PC-9 (cell line): ENCODE data around the gene PCDHGA6. TPM values are rescaled to one million over a fixed set of nuclear protein-coding genes. Genes with fewer than 3 reads are reported as not detected.
"Not testable (repeated sequence)": the region's sequence is repeated elsewhere in the genome, so short reads cannot be mapped to it uniquely, and the experiment has no call there.

Experiments used
- BruUV-seq: library from RNA; stranded (reverse); fragments of 400-500 nt; replicated peaks from 2 replicates; lab custom pipeline; 2021; lab: Mats Ljungman, UMichigan
- CTCF ChIA-PET: fragments of 300-600 bp; sonication (Branson Sonifier 250); formaldehyde crosslinking; loops from one replicate; lab custom pipeline; 2022; ENCODE audit warnings: antibody characterized with exemption; lab: Charles Lee
- POLR2A ChIA-PET: fragments of 300-600 bp; sonication (Branson Sonifier 250); formaldehyde crosslinking; loops from one replicate; lab custom pipeline; 2022; ENCODE audit warnings: antibody characterized with exemption; ENCODE audit not compliant: unreplicated experiment; lab: Charles Lee
- DNase-seq, 2 experiments: peaks; one replicate each; pipeline versions ENCODE4 v3.0.0 to v3.0.0-alpha.2; 2015 to 2022; ENCODE audit warnings: mixed read lengths in 1 of 2
- H2AFZ ChIP-seq: fragments of 200-600 bp; sonication (generic); 2 replicates; pipeline ENCODE4 v1.8.1; 2017; ENCODE audit warnings: antibody characterized with exemption
- H3F3A ChIP-seq: fragments of 200-600 bp; sonication (generic); 2 replicates; pipeline ENCODE4 v1.8.1; 2017; ENCODE audit warnings: antibody characterized with exemption, mild to moderate bottlenecking, low read depth; ENCODE audit not compliant: insufficient read depth
- H3K27ac ChIP-seq: fragments of 200-600 bp; sonication (generic); 2 replicates; pipeline ENCODE4 v1.6.1; 2016; ENCODE audit warnings: mixed run types
- H3K27me3 ChIP-seq: fragments of 200-600 bp; sonication (generic); 2 replicates; pipeline ENCODE4 v1.6.1; 2016; ENCODE audit warnings: low read depth, mixed run types; ENCODE audit not compliant: insufficient read depth
- H3K36me3 ChIP-seq: fragments of 200-600 bp; sonication (generic); 2 replicates; pipeline ENCODE4 v1.6.1; 2016; ENCODE audit warnings: low read depth, mixed run types
- H3K4me1 ChIP-seq: fragments of 200-600 bp; sonication (generic); replicated peaks from 2 replicates; pipeline ENCODE4 v1.6.1; 2016; ENCODE audit warnings: mixed run types; ENCODE audit not compliant: insufficient read depth
- H3K4me2 ChIP-seq: fragments of 200-600 bp; sonication (generic); 2 replicates; pipeline ENCODE4 v1.6.1; 2017; ENCODE audit warnings: mixed run types
- H3K4me3 ChIP-seq: fragments of 200-600 bp; sonication (generic); 2 replicates; pipeline ENCODE4 v1.6.1; 2016; ENCODE audit warnings: mixed run types
- H3K79me2 ChIP-seq: fragments of 200-600 bp; sonication (generic); 2 replicates; pipeline ENCODE4 v1.6.1; 2017; ENCODE audit warnings: low read depth, mixed run types
- H3K9me2 ChIP-seq: fragments of 200-600 bp; sonication (generic); 2 replicates; pipeline ENCODE4 v1.8.1; 2017; ENCODE audit warnings: mild to moderate bottlenecking; ENCODE audit not compliant: insufficient read depth
- H3K9me3 ChIP-seq: fragments of 200-600 bp; sonication (generic); 2 replicates; pipeline ENCODE4 v1.8.1; 2016; ENCODE audit warnings: low read depth; ENCODE audit not compliant: insufficient read depth
- H4K20me1 ChIP-seq: fragments of 200-600 bp; sonication (generic); 2 replicates; pipeline ENCODE4 v1.8.1; 2017; ENCODE audit not compliant: insufficient read depth
- EZH2 ChIP-seq: fragments of 200-600 bp; sonication (generic); IDR thresholded peaks from 2 replicates; pipeline ENCODE4 v1.8.0; 2017; ENCODE audit warnings: antibody characterized with exemption, low read depth
- intact Hi-C: fragments of 100-400 bp; cut with micrococcal nuclease; formaldehyde crosslinking; loops from one replicate; pipeline ENCODE4 v1.10.0; 2022; ENCODE audit not compliant: unreplicated experiment
- total RNA-seq: library from RNA; stranded (reverse); gene quantifications from 2 replicates; pipeline ENCODE4 v1.2.3, GENCODE V29; 2021
- TF ChIP-seq, protein P1 (sequence below): fragments of 200-600 bp; sonication (generic); conservative IDR thresholded peaks from 2 replicates; pipeline ENCODE4 v1.6.1; 2017; ENCODE audit warnings: mixed run types, antibody characterized with exemption, mild to moderate bottlenecking, moderate library complexity

Gene PCDHGA6
- total RNA-seq, 1 experiment from 2014 or later: 0.17 TPM

DNA sequence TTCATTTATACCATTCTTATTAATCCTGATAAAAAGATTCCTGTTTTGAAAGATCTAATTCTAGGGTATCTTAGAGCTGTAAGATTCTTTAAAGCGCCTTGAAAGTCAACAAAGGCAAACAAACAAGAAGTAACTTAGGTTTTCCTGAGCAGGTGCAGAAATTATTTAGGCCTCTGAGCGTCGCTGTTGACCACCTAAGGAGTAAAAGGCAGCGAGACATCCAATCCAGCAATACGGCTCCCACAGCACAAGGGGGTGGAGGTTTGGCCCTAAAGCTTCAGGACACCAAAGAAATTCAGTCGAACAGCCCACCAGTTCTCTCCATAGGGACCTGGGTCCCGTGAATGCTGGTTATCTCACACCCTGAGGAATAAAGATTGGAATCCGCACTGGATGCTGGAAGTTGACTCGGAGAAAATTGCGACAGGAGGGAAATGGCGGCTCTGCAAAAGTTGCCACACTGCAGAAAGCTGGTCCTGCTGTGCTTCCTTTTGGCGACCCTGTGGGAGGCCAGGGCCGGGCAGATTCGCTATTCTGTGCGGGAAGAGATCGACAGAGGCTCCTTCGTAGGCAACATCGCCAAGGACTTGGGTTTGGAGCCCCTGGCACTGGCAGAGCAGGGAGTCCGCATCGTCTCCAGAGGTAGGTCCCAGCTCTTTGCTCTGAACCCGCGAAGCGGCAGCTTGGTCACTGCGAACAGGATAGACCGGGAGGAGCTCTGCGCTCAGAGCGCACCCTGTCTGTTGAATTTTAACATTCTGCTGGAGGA lies 35.0 kb upstream of the PCDHGA6 start, which contains the start of gene PCDHGA2:
PCDHGA2 (plus strand) TSS at position 223 of the 769 bp plus-strand sequence.
- intact Hi-C loops: no loop called here
- peak in 1 of 2 experiments; percentile 19 for DNase-seq
- H2AFZ ChIP-seq: no peak within 1 kb of the TSS; the same call in 1 of the 2 replicates
- H3K9me3 ChIP-seq: peaks cover 4% of the 10 kb centered on the region; the same call in 1 of the 2 replicates
- no peaks in the 10 kb centered on the region for H3K79me2 ChIP-seq
- no peak within 1 kb of the TSS for H3K4me3 ChIP-seq
- H3K9me2 ChIP-seq: no peaks in the 10 kb centered on the region
- H3F3A ChIP-seq: no peaks in the 10 kb centered on the region
- TF ChIP-seq, protein P1, sequence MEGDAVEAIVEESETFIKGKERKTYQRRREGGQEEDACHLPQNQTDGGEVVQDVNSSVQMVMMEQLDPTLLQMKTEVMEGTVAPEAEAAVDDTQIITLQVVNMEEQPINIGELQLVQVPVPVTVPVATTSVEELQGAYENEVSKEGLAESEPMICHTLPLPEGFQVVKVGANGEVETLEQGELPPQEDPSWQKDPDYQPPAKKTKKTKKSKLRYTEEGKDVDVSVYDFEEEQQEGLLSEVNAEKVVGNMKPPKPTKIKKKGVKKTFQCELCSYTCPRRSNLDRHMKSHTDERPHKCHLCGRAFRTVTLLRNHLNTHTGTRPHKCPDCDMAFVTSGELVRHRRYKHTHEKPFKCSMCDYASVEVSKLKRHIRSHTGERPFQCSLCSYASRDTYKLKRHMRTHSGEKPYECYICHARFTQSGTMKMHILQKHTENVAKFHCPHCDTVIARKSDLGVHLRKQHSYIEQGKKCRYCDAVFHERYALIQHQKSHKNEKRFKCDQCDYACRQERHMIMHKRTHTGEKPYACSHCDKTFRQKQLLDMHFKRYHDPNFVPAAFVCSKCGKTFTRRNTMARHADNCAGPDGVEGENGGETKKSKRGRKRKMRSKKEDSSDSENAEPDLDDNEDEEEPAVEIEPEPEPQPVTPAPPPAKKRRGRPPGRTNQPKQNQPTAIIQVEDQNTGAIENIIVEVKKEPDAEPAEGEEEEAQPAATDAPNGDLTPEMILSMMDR: peak; percentile 58
- no peak for TF ChIP-seq EZH2
- CTCF ChIA-PET: interaction anchor here (0.6 kb wide), 1 partner anchor 183 kb away, joined by 3 read pairs; no protein-coding TSS in a partner anchor
- H3K4me1 ChIP-seq: 0 out of 2 replicates have a peak, but pooled peaks cover 5% of the 10 kb centered on the region
- H4K20me1 ChIP-seq: no peaks in the 10 kb centered on the region
- POLR2A ChIA-PET: interaction anchor here (0.7 kb wide), 1 partner anchor 74 kb away, joined by 3 read pairs; the partner anchor contains the start of gene PCDHGA10
- no peak within 1 kb of the TSS for H3K27ac ChIP-seq
- no peak within 1 kb of the TSS for H3K4me2 ChIP-seq
- H3K27me3 ChIP-seq: no peaks in the 10 kb centered on the region
- BruUV-seq: no TSS peak
- no peaks in the 10 kb centered on the region for H3K36me3 ChIP-seq

DNA sequence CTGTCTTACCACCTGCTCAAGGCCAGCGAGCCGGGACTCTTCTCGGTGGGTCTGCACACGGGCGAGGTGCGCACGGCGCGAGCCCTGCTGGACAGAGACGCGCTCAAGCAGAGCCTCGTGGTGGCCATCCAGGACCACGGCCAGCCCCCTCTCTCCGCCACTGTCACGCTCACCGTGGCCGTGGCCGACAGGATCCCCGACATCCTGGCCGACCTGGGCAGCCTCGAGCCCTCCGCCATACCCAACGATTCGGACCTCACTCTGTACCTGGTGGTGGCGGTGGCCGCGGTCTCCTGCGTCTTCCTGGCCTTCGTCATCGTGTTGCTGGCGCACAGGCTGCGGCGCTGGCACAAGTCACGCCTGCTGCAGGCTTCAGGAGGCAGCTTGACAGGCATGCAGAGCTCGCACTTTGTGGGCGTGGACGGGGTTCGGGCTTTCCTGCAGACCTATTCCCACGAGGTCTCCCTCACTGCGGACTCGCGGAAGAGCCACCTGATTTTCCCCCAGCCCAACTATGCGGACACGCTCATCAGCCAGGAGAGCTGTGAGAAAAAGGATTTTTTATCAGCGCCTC lies 32.8 kb upstream of the PCDHGA6 start:
- H3K27ac ChIP-seq, H3K4me3 ChIP-seq, H3K4me2 ChIP-seq, H3K4me1 ChIP-seq, BruUV-seq, H3K9me2 ChIP-seq, H3F3A ChIP-seq, DNase-seq, H3K79me2 ChIP-seq, H3K9me3 ChIP-seq, H4K20me1 ChIP-seq, H2AFZ ChIP-seq, POLR2A ChIA-PET, intact Hi-C loops, H3K36me3 ChIP-seq, H3K27me3 ChIP-seq: not testable (repeated sequence)
- CTCF ChIA-PET: interaction anchor here (0.6 kb wide), 1 partner anchor 10 kb away, joined by 4 read pairs; the partner anchor contains the start of gene PCDHGA1

DNA sequence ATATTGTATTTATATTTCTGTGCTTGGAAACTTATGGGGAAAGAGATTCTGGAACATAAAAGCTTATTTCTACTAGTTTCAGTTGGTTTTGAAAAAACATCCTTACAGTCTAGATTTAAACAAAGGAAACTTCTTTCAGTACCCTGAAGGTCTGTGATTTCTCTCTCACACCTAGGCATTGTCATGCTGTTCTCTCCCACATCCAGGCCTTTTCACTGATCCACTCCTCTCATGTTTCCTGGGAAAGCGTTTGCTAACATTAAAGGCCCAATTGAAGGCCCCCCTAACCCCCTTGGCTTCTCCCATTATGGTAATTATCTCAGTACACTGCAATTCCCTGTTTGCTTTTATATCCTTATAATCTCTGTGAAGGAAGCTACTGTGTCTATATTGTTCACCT lies 30.9 kb upstream of the PCDHGA6 start:
- Histone ChIP-seq H3K9me2 (no peaks in the 10 kb centered on the region), H3K4me1 (no peaks in the 10 kb centered on the region), H2AFZ (no peak overlapping the region), H3K36me3 (no peaks in the 10 kb centered on the region), H3K4me3 (no peak overlapping the region), H3K9me3 (peaks cover 4% of the 10 kb centered on the region; the same call in 1 of the 2 replicates), H3K4me2 (no peak overlapping the region), H3F3A (no peaks in the 10 kb centered on the region), H3K27ac (no peak overlapping the region), H3K79me2 (no peaks in the 10 kb centered on the region), H3K27me3 (no peaks in the 10 kb centered on the region), H4K20me1 (no peaks in the 10 kb centered on the region)
- ChIA-PET POLR2A (no interaction called here), CTCF (no interaction called here)
- no TSS peak for BruUV-seq
- intact Hi-C loops: no loop called here
- no peak for DNase-seq
- TF ChIP-seq, protein P1: no peak
- TF ChIP-seq EZH2: no peak
